NOMO-1 (cell line): ENCODE results near the gene SETD2.
A peak's percentile ranks its signal among the peaks of the same experiment; 100 is the strongest.
"Not testable (repeated sequence)": the region's sequence is repeated elsewhere in the genome, so short reads cannot be mapped to it uniquely, and the experiment has no call there.

Experiments used
- DNase-seq, 2 experiments: peaks; one replicate each; lab custom pipeline; 2025; ENCODE audit not compliant: unreplicated experiment in 2 of 2; lab: John Stamatoyannopoulos, UW

The SETD2 gene

DNA sequence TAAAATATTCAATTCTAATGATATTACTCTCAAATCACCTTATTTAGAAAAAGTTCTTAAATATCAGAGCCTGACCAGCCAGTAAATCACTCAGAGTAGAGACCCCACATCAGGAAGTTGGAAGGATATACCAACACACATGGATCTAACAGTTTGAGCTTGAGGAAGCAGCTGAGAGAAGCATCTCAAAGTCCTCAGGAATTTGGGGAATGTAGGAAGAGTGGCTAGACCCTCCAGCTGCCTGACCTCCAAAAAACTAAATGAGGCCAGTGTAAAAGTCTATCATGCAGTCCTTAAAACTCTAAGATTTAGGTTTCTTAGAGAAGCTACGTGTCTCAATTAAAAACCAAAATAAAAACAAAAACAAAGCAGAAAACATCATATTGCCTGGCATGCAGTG lies 55.4 kb downstream of the SETD2 start:
- DNase-seq: no peak

DNA sequence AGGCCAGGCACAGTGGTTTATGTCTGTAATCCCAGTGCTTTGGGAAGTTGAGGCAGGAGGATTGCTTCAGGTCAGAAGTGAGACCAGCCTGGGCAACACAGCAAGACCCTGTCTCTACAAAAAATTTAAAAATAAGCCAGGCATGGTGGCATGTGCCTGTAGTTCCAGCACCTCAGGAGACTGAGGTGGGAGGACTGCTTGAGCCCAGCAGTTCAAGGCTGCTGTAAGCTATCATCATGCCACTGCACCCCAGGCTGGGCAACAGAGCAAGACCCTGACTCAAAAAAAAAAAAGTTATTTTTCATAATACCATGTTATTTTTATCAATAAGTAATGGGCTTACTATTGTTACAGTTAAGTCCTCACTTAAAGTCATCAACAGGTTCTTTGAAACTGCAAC lies 59.7 kb downstream of the SETD2 start:
- no peak for DNase-seq

GRCh38 chr3:47103619-47104018 lies 60.3 kb downstream of the SETD2 start:
- no peak for DNase-seq

- no peak for DNase-seq
Observed at GRCh38 chr3:47102081-47102600, 61.8 kb downstream of the SETD2 start.

DNA sequence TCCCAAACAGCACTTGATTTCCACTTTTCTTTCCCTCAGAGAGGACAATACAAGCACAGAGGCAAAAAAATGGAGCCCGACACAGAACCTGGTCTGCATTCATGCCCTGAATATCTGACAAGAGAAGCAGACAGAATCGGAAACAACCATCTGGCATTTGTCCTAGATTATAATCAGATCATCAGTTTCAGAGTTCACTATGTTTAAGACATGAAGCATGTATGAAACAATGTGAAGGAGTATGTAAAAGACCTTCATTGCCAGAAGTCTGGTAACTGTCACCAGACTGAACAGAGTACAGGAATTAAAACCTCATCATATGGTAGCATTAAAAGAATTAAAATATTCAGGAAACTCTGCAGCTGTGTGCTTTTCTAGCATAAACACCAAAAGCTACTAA lies 65.0 kb downstream of the SETD2 start:
- DNase-seq: no peak

DNA sequence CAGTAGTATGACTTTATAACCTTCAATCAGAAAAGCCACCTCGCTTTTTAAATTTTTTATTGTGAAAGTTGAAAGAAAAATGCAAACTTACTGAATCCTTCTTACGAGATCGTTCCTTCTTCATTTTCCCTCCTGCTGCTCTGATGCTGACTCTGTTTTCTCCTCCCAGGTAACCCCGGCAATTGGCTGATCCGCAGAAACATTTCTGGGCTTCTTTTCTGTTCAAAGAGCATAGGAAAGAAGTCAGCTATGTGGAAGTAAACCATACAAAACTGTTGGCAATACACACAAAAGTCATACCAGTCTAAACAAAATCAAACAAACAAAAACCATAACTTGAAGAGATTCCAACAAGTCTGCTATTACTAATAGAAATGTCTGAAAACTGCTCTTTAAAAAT lies 66.0 kb downstream of the SETD2 start:
- no peak for DNase-seq

GRCh38 chr3:47096959-47097358 lies 67.0 kb downstream of the SETD2 start:
- DNase-seq: no peak

- no peak for DNase-seq
Observed at GRCh38 chr3:47092090-47092489, 71.8 kb downstream of the SETD2 start.

- DNase-seq: no peak
Observed at GRCh38 chr3:47089630-47090029, 74.3 kb downstream of the SETD2 start.

- no peak for DNase-seq
Observed at GRCh38 chr3:47086071-47086470, 77.8 kb downstream of the SETD2 start.

DNA sequence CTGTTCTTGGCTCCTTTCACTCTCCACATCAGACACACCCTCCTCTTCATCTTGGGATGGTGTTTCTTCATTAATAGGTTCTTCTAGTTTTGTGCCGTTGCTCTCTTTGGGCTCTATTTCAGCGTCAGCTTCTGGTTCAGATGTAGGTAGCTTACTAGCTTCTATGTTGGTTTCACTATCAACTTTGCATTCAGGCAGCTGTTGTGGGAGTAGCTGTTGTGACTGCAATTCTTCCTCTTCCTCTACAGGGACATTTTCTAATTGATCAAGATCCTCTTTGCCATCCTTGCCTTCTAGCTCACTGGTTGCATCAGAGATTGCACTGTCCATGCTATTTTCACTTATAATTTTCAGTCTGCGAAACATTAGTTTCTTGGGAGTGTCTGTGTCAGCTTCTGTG lies 80.1 kb downstream of the SETD2 start:
- DNase-seq: peak; percentile 23 to 84

DNA sequence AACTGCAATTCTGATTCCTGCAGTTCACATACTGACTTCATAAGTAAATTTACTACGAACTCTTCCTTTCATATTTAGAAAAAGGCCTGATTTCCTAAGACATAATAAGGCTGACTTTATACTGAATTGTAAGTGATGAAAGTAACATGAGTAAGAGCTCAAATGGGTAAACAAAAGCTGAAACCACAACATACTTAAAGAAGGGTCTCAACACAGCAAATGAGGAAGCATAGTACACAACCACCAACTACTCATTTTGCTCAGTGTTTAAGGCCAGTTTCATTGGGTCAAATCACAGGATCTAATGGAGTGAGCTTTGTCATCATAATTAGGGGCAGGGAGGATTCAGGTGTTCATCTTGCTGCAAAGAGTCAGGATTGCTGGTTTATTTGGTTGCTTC lies 81.4 kb downstream of the SETD2 start:
- peak; percentile 31 to 91 for DNase-seq

- no peak for DNase-seq
Observed at GRCh38 chr3:47079432-47079831, 84.5 kb downstream of the SETD2 start.

DNA sequence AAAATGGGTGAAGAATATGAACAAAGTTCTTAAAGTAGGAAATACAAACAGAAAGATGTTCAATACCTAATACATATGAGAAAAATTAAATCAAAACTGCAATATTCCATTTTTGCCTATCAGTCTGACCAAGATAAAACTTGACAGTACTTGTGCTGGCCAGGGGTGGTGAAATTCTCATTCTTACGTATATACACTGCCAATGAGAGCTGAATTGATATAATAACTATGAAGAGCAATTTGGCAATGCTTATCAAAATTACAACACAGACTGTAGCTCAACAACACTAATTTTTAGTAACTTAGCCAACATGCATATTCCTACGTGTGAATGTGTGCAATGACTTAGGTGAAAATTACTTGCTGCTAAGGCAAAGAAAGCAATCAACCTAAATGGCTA lies 90.2 kb downstream of the SETD2 start:
- no peak for DNase-seq

DNA sequence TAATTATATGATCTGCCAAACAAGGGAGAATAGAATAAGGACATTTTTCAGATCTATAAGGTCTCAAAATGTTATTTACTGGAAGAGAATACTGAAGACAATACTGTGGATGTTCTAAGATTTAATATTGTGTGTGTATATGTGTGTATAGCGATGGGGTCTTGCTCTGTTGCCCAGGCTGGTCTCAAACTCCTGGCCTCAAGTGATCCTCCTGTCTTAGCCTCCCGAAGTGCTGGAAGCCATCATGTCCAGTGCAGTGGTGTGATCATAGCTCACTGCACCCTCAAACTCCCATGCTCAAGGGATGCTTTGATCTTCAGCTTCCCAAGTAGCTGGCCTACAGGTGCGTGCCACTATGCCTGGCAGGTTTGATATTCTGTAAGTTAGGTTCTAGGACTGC lies 93.1 kb downstream of the SETD2 start:
- DNase-seq: no peak

DNA sequence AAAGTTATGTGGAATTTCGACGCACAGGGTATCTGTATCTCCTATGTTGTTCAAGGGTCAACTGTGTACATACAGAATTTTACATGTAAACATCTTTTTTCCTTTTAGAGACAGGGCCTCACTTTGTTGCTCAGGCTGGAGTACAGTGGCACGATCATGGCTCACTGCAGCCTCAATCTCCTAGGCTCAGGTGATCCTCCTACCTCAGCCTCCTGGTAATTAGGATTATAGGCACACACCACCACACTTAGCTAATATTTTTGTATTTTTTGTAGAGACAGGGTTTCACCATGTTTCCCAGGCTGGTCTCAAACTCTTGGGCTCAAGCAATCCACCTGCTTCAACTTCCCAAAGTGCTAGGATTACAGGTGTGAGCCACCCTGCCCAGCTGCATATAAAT lies 97.7 kb downstream of the SETD2 start:
- not testable (repeated sequence) for DNase-seq

DNA sequence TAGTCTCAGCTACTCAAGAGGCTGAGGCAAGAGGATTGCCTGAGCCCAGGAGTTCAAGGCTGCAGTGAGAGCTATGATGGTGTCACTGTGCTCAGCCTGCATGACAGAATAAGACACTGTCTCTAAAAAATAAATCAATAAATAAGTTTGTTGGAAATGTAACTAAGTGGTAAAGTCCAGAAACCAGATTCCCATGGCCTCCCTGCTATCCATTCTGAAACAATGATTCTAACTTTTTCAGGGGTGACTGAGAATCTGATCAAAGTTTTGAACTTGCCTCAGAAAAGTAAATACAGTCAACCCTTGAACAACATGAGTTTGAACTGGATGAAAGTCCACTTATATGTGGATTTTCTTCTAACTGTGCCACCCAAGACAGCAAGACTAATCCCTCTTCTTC lies 98.2 kb downstream of the SETD2 start:
- DNase-seq: no peak

GRCh38 chr3:47065058-47065457 lies 98.9 kb downstream of the SETD2 start:
- no peak for DNase-seq

DNA sequence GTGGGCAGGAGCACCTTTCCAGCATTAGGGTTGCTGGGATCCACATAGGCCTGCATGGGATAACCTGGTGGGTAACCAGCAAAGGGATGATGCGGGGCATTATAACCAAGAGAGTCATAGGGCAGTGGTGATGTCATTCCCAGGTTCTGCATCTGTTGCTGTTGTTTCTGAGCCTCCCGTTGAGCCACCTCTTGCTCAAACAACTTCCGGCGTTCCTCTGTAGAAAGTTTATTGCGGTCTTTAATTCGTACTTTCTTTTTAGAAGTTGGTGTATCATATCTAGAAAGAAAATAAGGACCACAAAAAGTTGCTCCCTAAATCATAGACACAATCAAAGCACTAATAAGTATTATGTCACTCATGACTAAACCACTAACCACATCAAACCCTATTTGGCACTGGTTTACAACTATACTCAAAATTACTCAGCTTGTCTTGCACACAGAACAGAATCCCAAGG lies 106.7 kb downstream of the SETD2 start:
- DNase-seq: no peak

DNA sequence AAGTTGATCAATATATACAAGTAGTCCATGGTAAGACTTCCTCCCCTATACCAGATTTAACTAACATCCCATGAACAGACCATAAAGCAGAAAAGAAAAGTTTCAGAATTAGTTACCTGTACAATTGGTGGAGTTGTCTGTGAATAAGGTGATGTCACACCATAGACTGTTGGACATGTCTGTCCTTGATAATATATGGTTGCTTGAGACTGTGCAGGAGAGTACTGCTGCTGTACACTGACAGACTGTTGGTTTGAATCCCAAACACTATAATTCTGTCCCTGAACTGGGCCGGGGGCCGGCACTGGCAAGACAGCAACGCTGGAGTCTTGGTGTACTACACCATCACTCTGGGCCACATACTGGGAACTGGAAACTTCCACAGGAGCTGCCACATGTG lies 107.2 kb downstream of the SETD2 start:
- no peak for DNase-seq

- DNase-seq: no peak
Observed at GRCh38 chr3:47054412-47054811, 109.5 kb downstream of the SETD2 start.

GRCh38 chr3:47047673-47048072 lies 116.2 kb downstream of the SETD2 start:
- DNase-seq: no peak

DNA sequence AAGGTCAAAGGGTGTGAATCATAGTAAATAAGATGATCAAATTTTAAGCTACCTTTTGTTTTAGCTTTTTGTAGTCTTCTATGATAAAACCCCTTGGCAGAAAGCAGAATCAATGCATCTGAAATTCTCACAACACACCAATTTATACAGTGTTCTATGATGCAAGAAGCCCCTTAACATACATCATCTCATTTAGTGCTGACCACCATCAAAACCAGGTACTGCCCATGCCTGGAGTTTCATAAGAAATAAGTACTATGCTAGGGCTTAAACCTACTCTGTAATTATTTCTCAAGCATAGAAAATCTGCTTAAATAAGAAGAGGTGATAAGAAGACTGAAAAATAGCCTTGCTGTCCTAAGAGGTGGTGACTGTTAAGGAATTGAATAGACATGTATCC lies 116.8 kb downstream of the SETD2 start:
- DNase-seq: no peak
